ENCODE data around the gene TRDN.
A peak's percentile ranks its signal among the peaks of the same experiment; 100 is the strongest.
"Not testable (repeated sequence)": the region's sequence is repeated elsewhere in the genome, so short reads cannot be mapped to it uniquely, and the experiment has no call there.

The TRDN gene

DNA sequence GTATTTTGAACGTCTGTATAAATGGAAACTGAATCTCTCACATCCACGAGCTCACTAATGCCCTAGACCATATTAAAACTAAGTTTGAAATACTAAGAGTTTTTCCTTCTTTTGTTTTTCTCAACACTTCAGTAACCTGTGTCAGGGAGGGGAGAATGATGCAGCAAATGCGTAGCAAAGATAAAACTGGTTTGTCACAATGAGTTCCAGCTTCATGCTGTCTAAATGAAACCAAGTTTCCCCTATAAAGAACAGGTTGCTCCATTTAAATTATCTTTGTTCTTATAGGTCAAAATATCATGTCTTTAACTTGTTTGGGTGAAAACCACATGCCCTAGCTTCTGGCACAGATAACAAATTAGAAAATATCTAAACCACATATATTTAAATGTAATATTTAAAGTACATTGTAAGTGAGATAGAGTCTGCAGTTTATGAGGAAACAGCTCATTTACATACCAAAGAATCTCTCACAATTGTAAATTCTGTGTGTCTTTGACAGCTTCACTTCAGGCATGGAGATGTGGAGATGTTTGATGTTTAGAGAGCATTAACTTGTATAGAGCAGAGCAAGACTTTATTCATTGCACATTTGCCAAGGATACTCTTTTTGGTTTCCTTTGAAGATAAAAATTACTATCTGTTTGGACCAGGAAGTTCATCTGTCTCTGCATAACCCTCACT is 7.3 kb downstream of the TRDN start:
- DNase-seq: no peak

DNA sequence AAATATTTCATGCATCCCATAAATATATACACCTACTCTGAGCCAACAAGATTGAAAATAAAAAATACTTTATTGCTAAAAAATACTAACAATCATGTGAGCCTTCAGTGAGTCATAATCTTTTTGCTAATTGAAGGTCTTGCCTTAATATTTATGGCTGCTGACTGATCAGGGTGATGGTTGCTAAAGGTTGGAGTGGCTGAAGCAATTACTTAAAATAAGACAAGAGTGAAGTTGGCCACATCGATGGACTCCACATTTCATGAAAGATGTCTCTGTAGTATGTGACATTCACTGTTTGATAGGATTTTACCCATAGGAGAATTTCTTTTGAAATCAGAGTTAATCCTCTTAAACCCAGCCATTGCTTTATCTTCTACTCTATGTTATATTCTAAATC is 11.1 kb downstream of the TRDN start:
- DNase-seq: no peak

DNA sequence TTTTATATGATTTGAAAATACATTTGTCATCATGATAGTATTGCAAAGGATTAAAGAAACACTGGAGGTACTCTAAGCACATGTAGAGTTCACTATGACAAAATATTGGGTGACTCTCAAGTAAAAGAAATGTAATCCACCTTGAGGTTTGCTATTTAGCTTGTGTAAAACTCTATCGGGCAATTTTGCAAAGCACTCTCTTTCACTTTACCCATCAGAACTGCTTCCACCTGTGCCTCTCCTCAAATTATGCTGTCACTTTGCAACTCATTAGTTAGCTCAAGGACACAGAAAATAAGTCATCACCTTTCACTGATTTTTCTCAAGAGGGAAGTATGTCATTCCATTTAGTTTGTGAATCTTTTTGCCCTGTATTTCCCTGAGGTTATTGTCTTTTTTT is 14.0 kb downstream of the TRDN start:
- no peak for DNase-seq

DNA sequence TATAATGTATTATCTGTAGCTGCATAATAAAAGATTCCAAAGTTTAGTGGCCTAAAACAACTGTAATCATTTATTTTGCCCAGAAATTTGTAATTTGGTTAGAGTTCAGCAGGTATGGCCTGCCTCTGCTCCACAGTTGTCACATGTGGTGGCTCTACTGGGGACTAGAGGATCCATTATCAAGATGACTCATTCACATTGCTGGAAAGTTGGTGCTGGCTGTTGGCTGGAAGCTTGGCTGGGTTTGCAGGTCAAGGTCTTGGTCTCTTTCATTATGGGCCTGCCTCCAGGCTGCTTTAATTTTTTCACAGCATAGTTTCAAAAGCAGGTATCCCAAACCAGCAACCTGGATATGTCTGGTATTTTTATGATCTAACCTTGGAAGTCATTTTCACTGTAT is 17.6 kb downstream of the TRDN start:
- no peak for DNase-seq

DNA sequence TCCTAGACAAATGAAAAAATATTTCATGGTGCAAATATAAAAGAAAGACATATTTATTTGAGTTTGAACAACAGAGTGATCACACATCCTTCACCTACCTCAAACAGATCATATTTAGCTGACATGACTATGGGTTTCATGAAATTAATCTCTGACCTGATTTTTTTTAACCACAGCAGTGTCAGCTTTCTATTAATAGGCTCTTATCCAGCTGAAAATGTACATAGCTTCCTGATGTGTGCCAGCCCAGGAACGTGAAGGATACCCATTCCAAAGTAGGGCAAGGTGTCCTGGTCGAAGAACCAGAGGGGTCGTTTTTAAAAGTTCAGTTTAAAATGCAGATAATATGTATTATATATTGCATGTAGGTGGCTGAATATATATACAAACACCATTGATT is 19.8 kb downstream of the TRDN start:
- no peak for DNase-seq

DNA sequence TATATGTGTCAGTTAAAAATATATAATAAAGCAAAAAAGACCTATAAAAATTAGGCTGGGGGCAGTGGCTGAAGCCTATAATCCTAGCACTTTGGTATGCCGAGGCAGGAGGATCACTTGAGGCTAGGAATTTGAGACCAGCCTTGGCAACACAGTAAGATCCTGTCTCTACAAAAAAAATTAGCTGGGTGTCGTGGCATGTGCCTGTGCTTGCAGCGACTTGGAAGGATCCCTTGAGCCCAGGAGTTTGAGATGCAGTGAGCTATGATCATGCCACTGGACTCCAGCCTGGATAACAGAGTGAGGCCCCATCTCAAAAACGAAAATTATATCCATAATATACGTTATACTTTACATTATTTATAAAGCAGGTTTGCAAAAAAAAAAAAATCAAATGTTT is 20.7 kb downstream of the TRDN start:
- no peak for DNase-seq

DNA sequence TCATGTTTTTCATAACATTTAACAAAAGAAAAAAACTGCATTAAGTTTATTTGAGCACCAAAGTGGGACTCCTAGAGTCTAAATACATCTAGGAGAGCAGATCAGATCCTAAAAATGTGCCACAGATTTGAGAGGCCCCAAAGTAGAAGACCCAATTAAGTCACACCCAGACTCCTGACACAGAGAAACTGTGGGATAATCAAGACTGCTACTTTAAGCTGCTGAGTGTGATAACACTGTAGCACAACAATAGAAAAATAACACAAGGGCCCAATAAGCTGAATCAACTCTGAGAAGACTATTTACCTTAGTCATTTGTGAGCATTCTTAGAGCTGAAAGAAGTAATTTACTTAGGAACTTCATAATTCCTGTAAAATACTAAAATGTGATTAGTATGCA is 26.0 kb downstream of the TRDN start:
- DNase-seq: no peak

DNA sequence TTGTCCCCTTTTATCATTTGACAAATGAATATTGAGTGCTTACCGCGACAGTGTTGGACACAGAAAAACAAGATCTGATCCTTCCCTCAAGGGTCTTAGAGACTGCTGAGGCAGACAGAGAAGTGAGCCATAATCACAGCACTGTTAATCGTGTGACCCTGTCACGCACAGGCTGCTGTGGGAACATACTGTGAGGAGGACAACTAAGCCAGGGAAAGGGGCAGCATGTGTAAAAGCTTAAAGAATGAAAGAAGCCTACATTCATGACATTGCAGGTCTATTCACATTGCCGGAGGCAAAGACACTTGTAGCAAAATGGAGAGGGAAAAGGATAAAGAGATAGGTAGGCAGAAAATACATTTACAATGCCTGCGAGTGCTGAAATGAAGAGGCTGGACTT is 32.7 kb downstream of the TRDN start:
- DNase-seq: no peak

DNA sequence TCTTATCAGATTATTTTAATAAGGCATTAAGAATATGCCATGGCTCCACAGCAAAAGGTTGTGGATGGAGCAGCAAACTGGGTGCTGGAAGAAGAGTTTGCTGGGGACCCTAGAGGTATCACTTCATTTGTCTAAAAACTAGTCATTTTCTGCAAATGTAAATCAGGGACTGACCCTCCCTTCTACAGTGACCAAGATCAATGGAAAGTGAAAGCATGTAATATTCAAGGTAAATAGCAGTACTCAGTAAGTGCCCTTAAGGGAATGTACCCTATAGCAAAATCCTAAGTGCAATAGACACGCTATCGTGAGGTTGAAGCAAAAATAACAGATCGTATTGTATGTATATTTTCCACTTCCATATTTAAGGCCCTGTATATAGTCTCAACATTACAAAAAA is 38.7 kb downstream of the TRDN start:
- DNase-seq: no peak

DNA sequence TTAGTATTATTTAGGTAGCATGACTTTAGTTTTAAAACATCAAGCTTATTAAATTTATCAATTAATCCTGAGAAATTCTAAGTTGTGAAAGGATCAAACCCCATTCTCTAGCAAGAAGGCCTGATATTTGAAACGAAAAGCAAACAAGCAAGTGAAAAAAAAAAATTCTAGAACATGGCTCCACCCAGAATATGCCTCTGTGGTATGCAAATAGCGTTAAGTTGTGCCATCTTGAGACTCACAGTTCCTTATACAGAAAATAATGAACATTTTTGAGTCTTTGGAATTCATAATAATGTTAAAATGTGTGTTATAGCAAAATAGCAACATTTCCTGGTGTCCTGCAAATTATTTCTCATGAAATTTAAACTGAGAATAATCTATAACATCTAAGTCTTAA is 42.0 kb downstream of the TRDN start:
- DNase-seq: no peak

DNA sequence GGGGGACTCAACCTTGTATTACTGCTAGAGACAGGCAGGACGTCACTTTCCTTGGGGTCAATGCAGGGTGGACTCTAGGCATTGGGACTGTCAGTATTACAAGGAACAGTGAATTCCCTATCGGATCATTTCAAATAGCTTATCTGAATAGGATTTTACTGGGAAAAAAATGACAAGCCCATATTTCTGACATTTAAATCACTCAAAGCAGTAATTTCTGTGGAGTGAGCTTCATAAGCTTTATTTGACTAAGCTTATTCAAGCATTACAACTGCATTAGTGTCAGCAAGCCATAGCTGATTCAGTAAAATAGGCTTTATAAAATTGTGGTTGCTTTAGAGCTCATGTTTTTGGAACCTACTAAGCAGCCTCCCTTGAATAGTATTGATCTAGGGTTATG is 44.3 kb downstream of the TRDN start:
- no peak for DNase-seq

DNA sequence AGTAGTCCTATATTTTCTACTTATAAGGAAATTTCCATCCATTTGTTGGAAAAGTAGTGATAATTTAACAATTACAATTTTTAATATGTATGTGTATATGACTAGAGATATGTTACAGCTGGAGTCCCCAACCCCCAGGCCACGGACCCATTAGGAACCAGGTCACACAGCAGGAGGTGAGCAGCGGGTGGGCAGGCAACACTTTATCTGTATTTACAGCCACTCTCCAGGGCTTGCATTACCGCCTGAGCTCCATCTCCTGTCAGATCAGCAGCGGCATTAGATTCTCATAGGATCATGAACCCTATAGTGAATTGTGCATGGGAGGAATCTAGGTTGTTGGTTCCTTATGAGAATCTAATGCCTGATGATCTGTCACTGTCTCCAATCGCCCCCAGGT is 46.8 kb downstream of the TRDN start:
- DNase-seq: no peak

DNA sequence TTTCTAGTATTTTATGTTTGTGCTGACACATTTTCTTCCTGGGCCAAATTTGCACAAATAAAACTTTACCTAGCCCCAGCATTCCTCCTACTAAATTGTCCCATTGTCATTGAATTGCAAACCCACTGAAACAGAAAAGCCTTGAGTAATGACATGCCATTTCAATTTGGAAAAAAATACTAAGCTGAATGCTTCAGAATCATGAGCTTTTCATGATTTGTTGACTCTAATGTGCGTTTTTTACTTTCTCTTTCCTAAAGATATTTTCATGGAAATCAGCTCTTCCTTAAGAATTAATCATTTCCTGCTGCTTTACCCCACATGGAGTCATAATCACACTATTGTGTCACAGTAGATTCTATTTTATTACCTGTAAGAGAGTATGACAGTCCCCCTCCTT is 47.4 kb downstream of the TRDN start:
- no peak for DNase-seq

DNA sequence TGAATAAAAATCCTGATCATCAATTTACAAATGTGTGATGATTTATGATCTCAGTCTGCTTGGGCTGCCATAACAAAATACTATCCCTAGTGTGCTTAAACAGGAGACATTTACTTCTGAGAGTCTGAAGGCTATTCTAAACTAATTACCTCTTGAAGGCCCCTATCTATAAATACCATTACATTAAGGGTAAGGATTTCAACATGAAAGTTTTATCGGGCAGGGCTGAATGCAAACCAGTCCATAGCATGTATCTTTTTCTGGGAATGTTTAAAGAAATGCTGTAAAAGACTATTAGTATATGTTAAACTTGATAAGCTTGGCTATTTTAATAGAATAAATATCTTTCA is 48.2 kb downstream of the TRDN start:
- DNase-seq: no peak

DNA sequence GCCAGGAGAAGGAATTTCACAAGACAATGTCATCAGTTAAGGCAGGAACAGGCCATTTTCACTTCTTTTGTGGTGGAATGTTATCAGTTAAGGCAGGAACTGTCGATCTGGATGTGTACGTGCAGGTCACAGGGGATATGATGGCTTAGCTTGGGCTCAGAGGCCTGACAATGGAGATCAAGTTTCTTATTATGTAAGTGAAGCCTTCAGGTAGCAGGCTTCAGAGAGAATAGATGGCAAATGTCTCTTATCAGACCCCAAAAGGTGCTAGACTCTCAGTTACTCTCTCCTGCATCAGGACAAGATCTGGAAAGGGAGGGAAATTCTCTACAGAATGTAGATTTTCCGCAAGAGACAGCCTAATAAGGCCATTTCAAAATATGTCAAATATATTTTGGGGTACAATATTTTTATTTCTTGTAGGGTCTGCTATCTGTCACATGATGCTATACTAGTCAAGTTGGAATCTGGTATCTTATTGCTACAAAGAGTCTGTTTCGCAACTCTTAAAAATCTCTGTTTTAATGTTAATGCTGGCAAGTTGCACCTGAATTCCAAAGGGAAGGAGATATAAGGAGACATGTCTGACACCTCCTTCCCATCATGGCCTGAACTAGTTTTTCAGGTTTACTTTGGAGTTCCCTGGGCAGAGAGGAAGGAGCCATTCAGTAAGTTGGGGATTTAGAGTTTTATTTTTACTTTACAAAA is 48.8 kb downstream of the TRDN start:
- DNase-seq: no peak

DNA sequence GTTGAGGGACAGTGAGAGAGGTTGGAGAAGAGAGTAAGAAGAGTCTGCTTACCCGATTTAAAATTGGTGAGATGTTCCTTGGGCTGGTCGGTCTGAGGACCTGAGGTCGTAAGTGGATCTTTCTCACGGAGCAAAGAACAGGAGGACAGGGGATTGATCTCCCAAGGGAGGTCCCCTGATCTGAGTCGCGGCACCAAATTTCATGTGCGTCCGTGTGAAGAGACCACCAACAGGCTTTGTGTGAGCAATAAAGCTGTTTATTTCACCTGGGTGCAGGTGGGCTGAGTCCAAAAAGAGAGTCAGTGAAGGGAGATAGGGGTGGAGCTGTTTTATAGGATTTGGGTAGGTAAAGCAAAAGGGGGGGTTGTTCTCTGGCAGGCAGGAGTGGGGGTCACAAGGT is 49.3 kb downstream of the TRDN start:
- not testable (repeated sequence) for DNase-seq

DNA sequence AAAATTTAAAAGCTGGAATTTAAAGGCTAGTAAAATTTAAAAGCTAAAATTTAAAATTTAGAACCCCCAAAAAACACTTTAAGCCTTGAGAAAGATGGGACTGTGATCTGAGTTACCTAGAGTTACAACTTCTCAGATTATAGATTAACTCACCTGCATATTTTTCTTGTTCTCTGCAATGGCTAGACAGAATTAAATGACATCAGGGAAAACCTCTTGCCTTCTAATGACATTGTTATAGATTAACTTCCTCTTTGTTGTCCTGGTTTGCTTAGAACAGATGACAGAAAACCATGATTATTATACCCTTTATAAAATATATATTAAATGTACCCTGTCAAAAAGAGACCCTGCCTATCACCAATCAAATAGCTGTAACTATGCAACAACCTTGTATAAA is 56.4 kb downstream of the TRDN start:
- DNase-seq: no peak

DNA sequence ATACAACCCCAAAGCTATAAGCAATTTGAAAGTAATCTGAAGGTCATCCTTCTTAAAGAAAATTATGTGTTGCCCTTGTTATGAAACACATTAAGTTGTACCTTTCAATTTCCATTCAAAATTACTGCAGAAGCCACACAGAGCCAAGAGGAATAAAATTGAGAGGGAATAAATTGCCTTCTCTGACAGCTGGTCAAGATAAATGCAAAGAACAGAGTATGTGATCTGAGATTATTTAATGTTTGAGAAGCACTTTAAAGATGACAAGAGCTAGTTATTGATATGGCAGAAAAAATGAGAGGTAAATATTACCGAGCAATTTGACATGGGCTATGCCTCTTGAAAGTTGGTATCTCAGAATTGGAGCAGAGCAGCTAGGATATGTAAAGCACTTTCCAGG is 61.6 kb downstream of the TRDN start:
- peak; percentile 19 for DNase-seq

DNA sequence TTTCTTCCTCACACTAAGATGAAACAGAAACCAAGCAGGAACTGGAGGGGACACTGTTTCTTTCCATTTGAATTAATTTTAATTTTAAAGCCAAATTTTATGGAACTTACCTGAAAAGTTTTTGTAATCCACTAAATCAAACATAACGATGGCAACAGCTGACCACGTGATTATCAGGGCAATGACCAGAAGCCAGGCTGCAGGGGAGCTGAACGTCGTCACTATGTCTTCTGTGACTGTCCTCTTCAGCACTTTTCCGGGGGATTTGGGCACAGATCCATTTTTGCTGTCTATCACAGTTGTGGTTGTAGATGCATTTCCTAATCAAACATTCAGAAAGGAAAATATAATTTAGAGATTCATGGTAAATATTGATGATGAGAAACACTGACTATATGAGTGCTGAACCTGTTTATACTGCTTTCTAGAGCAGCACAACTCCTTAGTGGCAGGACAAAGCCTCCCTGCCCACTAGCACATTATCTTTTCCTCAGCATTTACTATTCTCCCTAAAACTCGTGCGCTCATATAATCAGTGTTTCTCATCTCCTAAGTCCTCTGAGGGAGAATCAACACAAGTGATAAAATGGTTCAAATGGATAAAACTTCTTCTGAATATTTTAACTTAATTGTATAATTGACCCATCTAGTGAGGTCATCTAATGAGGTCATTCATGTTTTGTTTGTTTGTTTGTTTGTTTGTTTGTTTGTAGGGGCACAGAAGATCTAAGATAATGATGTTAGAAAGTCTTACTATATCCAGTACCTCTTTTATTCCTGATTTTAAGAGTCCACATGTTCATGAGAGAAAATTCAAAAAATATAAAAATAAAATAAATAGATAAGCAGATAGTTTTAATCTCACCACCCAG is 65.7 kb downstream of the TRDN start:
- DNase-seq: no peak

DNA sequence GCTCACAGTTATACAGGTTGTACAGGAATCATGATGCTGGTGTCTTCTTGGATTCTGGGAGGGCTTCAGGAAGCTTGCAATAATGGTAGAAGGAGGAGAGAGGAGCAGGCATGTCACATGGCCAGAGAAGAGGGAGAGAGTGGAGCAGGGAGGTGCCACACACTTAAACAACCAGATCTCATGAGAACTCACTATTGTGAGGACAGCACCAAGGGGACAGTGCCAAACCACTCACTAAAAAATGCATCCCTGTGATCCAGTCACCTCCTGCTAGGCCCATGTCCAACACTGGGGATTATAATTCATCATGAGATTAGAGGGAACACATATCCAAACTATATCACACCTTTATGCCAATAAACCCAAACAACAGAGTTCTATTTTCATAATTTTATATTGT is 67.2 kb downstream of the TRDN start:
- DNase-seq: no peak

DNA sequence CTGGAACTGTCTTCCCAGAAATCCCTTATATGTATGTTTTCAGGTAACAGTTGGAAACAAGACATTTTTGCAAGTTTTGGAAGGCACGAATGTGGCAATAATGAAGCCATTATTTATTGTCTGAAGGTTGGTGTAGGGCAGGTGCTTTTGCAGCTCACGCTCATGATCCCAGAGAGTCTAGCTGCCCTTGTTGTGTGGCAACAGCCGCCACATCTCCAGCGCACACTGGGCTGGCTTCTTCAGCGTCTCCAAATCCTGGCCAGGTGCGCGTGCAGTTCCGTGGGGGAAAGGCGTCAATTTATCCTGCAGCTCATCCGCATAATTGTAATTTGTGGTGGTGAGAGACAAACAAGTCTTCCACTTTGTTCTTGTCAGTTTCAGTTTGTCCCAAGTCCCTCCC is 71.2 kb downstream of the TRDN start:
- no peak for DNase-seq

DNA sequence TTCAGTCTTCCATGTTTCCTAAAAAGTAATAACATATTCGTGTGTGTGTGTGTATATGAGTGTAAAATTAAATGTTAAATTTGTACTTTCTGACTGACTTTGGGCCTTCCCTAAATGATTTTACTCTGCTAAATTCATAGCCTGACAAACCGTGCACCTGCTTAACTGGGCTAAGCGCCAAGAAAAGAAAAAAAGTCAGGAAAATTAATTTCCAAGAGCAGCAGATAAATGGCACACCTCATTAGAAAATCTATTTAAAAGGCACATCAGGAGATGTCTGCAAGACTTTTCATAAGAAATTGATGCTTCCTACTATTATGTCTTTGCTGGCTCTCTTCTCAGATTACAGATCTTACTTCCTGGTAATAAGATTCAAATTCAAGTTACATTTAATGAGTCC is 72.4 kb downstream of the TRDN start:
- peak; percentile 54 for DNase-seq

DNA sequence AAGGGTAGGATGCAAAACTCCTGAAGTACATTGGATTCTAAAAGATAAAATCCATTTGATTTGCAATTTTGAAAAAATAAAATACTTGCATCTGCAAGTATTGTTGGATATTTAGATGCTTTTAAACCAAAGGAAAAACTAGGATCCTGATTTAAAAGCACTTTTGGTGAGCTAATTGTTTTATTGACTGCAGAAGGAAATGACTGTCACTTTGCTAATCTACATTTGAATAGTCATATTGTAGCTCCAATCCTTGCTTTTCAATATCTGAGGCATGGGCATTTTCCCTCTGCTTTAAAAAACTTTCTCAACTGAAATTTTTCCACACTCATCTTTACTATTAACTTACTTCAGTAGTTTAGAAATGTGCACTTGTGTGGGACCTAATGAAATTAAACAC is 74.1 kb downstream of the TRDN start:
- DNase-seq: no peak

DNA sequence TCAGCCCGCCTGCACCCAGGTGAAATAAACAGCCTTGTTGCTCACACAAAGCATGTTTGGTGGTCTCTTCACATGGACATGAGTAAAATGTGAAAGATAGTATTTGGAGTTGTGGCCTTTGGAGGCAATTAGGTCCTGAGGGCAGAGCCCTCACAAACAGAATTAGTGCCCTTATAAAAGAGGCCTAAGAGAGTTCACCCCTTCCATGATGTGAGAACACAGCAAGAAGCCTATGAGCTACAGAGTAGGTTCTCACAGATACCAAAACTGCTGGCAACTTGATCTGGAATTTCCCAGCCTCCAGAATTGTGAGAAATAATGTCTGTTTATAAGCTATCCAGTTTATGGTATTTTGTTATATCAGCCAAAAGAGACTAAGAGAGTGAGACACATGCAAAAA is 74.5 kb downstream of the TRDN start:
- no peak for DNase-seq
